Measurements from ENCODE around the gene PSMC5. TPM values are rescaled to one million over a fixed set of nuclear protein-coding genes. Genes with fewer than 3 reads are reported as not detected.

PSMC5 gene
- total and polyA plus RNA-seq, 4 experiments from 2014 or later: 121 to 227 (median 155) TPM

DNA sequence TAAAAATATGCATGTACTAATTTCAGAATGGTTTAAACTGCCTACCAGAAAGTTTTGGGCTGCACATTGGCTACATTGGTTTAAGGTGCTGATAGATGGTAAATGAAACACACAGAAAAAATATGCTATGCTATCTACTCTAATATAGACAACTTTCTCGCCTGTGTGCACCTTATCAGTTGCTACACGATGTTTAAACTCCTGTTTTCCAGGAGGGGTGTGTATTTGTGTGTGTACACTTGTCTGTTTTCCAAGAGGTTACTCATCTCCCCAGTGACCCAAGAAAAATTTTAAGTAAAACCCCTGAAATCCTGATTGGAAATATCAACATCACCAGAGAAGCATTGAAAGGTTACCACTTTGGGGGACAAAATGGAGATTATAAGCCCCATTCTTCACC lies 21.6 kb upstream of the PSMC5 start:
- DNase-seq: no peak
- Histone ChIP-seq H3K9me3 (ENCODE audit: control insufficient read depth in 1 of 2, low read length in 2 of 2) (no peaks in the 10 kb centered on the region), H3K27me3 (ENCODE audit: insufficient read depth, low read length) (no peaks in the 10 kb centered on the region), H3K4me3 (ENCODE audit: low read length in 2 of 2) (no peak overlapping the region), H3K4me1 (ENCODE audit: insufficient read depth, low read length) (no peaks in the 10 kb centered on the region), H3K36me3 (ENCODE audit: insufficient read depth, low read length) (peaks cover 70% of the 10 kb centered on the region), H3K27ac (ENCODE audit: low read depth, low read length) (no peak overlapping the region)
- Mint-ChIP-seq H3K4me1 (peaks cover 0 to 3% (median 0%) of the 10 kb centered on the region in 4 donors), H3K4me3 (no peak overlapping the region), H3K9me3 (no peaks in the 10 kb centered on the region), H3K36me3 (peaks cover 56 to 74% of the 10 kb centered on the region in 2 donors), H3K27me3 (no peaks in the 10 kb centered on the region), H3K27ac (peak overlapping the region in 2 of 7 donors; percentile 48 to 65)
- ChIA-PET POLR2A (ENCODE audit: partially characterized antibody) (interaction anchor here (1.4 kb wide), 1 partner anchor 13 kb away, joined by 4 read pairs; no protein-coding TSS in a partner anchor), CTCF (ENCODE audit: partially characterized antibody) (no interaction called here)
- intact Hi-C loops (cut with micrococcal nuclease): no loop called here

GRCh38 chr17:63809970-63810369 lies 17.3 kb upstream of the PSMC5 start:
- ChIA-PET CTCF (ENCODE audit: partially characterized antibody) (interaction anchor here (0.7 to 1.7 kb wide), 5 partner anchors 19 to 383 kb away, joined by 3 to 4 read pairs (median 4); no protein-coding TSS in a partner anchor), POLR2A (ENCODE audit: partially characterized antibody) (interaction anchor here (1.2 to 1.8 kb wide), 2 partner anchors 11 to 35 kb away, joined by 3 to 5 read pairs; partner anchors contain the start of gene DDX42)
- no peaks in the 10 kb centered on the region for H3K9me3 ChIP-seq (ENCODE audit: control insufficient read depth in 1 of 2, low read length in 2 of 2)
- Mint-ChIP-seq H3K27ac (peak overlapping the region in 4 of 7 donors; percentile 15 to 71 (median 53)), H3K4me3 (no peak overlapping the region), H3K4me1 (peaks cover 0 to 1% (median 0%) of the 10 kb centered on the region in 4 donors), H3K9me3 (no peaks in the 10 kb centered on the region), H3K27me3 (no peaks in the 10 kb centered on the region), H3K36me3 (peaks cover 66 to 87% of the 10 kb centered on the region in 2 donors)
- H3K27me3 ChIP-seq (ENCODE audit: insufficient read depth, low read length): no peaks in the 10 kb centered on the region
- H3K4me1 ChIP-seq (ENCODE audit: insufficient read depth, low read length): no peaks in the 10 kb centered on the region
- DNase-seq: no peak
- H3K27ac ChIP-seq (ENCODE audit: low read depth, low read length): no peak overlapping the region
- peaks cover 85% of the 10 kb centered on the region for H3K36me3 ChIP-seq (ENCODE audit: insufficient read depth, low read length)
- intact Hi-C loops (cut with micrococcal nuclease): no loop called here
- no peak overlapping the region for H3K4me3 ChIP-seq (ENCODE audit: low read length in 2 of 2)

DNA sequence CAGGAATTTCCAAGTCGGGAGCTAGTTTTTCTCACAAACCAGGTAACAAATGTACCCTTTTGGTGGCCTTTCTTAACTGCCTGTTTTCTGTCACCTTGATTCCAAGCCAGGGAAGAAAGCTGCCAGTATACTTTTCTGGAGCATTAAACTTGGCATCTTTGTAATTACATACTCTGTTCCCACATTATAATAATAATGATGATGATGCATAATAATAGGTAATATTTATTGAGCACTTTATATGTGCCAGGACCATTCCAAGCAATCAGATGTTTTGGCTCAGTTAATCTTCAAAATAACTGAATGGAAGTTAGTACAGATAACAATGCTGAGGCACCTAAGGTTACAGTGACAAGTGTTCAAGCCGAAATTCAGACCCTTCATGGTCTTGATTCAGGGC lies 11.1 kb upstream of the PSMC5 start:
- POLR2A ChIA-PET (ENCODE audit: partially characterized antibody): no interaction called here

DNA sequence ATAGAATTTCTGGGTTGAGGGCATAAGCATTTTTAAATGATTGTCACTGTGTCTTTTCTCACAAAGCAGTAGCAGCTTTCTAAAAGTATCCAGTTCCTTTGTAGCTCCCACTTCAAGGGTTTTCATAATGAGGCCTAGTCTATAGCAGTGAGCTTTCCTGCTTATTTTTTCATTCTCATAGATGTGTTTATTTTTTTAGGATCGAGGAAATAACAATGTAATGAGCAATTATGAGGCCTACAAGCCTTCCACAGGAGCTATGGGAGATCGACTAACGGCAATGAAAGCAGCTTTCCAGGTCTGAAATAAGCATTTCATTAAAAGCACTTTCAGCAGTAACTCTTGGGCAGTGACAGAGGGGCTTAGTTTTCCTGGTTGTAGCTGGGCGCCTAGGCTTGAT lies 10.6 kb upstream of the PSMC5 start:
- H3K36me3 ChIP-seq (ENCODE audit: insufficient read depth, low read length): peaks cover 91% of the 10 kb centered on the region
- no peaks in the 10 kb centered on the region for H3K9me3 ChIP-seq (ENCODE audit: control insufficient read depth in 1 of 2, low read length in 2 of 2)
- ChIA-PET POLR2A (ENCODE audit: partially characterized antibody) (no interaction called here), CTCF (ENCODE audit: partially characterized antibody) (interaction anchor here (1.1 kb wide), 1 partner anchor 10 kb away, joined by 3 read pairs; no protein-coding TSS in a partner anchor)
- H3K27me3 Mint-ChIP-seq: no peaks in the 10 kb centered on the region
- H3K36me3 Mint-ChIP-seq: peaks cover 54 to 93% of the 10 kb centered on the region in 2 donors
- no peak overlapping the region for H3K4me3 Mint-ChIP-seq
- peaks cover 5 to 9% (median 6%) of the 10 kb centered on the region in 4 donors for H3K4me1 Mint-ChIP-seq
- intact Hi-C loops (cut with micrococcal nuclease): no loop called here
- no peaks in the 10 kb centered on the region for H3K9me3 Mint-ChIP-seq
- no peak overlapping the region for H3K27ac ChIP-seq (ENCODE audit: low read depth, low read length)
- no peak for DNase-seq
- peak overlapping the region in 1 of 7 donors; percentile 10 for H3K27ac Mint-ChIP-seq
- H3K4me1 ChIP-seq (ENCODE audit: insufficient read depth, low read length): peaks cover 9% of the 10 kb centered on the region
- no peaks in the 10 kb centered on the region for H3K27me3 ChIP-seq (ENCODE audit: insufficient read depth, low read length)
- H3K4me3 ChIP-seq (ENCODE audit: low read length in 2 of 2): no peak overlapping the region

More for the DNA sequence above, 11.1 kb upstream of the PSMC5 start:
- no peaks in the 10 kb centered on the region for H3K27me3 ChIP-seq (ENCODE audit: insufficient read depth, low read length)
- H3K4me1 ChIP-seq (ENCODE audit: insufficient read depth, low read length): peaks cover 9% of the 10 kb centered on the region
- Mint-ChIP-seq H3K4me3 (no peak overlapping the region), H3K27me3 (no peaks in the 10 kb centered on the region), H3K27ac (peak overlapping the region in 3 of 7 donors; percentile 32 to 46 (median 35)), H3K9me3 (no peaks in the 10 kb centered on the region), H3K4me1 (peaks cover 4 to 9% (median 5%) of the 10 kb centered on the region in 4 donors), H3K36me3 (peaks cover 55 to 93% of the 10 kb centered on the region in 2 donors)
- no peak overlapping the region for H3K4me3 ChIP-seq (ENCODE audit: low read length in 2 of 2)
- peaks cover 91% of the 10 kb centered on the region for H3K36me3 ChIP-seq (ENCODE audit: insufficient read depth, low read length)
- CTCF ChIA-PET (ENCODE audit: partially characterized antibody): interaction anchor here (1.1 kb wide), 1 partner anchor 10 kb away, joined by 3 read pairs; no protein-coding TSS in a partner anchor
- DNase-seq: no peak
- intact Hi-C loops (cut with micrococcal nuclease): no loop called here
- H3K27ac ChIP-seq (ENCODE audit: low read depth, low read length): no peak overlapping the region
- H3K9me3 ChIP-seq (ENCODE audit: control insufficient read depth in 1 of 2, low read length in 2 of 2): no peaks in the 10 kb centered on the region

GRCh38 chr17:63817736-63818385 lies 9.4 kb upstream of the PSMC5 start:
- Mint-ChIP-seq H3K36me3 (peaks cover 53 to 94% of the 10 kb centered on the region in 2 donors), H3K27me3 (no peaks in the 10 kb centered on the region), H3K9me3 (no peaks in the 10 kb centered on the region), H3K4me1 (peaks cover 9 to 15% (median 12%) of the 10 kb centered on the region in 4 donors), H3K4me3 (peak overlapping the region in 2 of 8 donors; percentile 15 to 50), H3K27ac (peak overlapping the region in 4 of 7 donors; percentile 15 to 88 (median 62))
- no peak overlapping the region for H3K27ac ChIP-seq (ENCODE audit: low read depth, low read length)
- H3K36me3 ChIP-seq (ENCODE audit: insufficient read depth, low read length): peaks cover 93% of the 10 kb centered on the region
- H3K27me3 ChIP-seq (ENCODE audit: insufficient read depth, low read length): no peaks in the 10 kb centered on the region
- H3K4me3 ChIP-seq (ENCODE audit: low read length in 2 of 2): no peak overlapping the region
- H3K4me1 ChIP-seq (ENCODE audit: insufficient read depth, low read length): peaks cover 9% of the 10 kb centered on the region
- ChIA-PET POLR2A (ENCODE audit: partially characterized antibody) (interaction anchor here (0.7 to 1.9 kb wide), 6 partner anchors 9 to 123 kb away, joined by 3 to 5 read pairs (median 4); partner anchors contain the start of genes CCDC47, DDX42 and PSMC5), CTCF (ENCODE audit: partially characterized antibody) (interaction anchor here (0.8 to 1.9 kb wide), 3 partner anchors 10 to 31 kb away, joined by 3 to 7 read pairs (median 5); no protein-coding TSS in a partner anchor)
- intact Hi-C loops (cut with micrococcal nuclease): no loop called here
- DNase-seq: no peak
- H3K9me3 ChIP-seq (ENCODE audit: control insufficient read depth in 1 of 2, low read length in 2 of 2): no peaks in the 10 kb centered on the region

GRCh38 chr17:63819131-63819530 lies 8.1 kb upstream of the PSMC5 start:
- Histone ChIP-seq H3K27me3 (ENCODE audit: insufficient read depth, low read length) (no peaks in the 10 kb centered on the region), H3K4me1 (ENCODE audit: insufficient read depth, low read length) (peaks cover 9% of the 10 kb centered on the region), H3K36me3 (ENCODE audit: insufficient read depth, low read length) (peaks cover 93% of the 10 kb centered on the region), H3K27ac (ENCODE audit: low read depth, low read length) (no peak overlapping the region), H3K4me3 (ENCODE audit: low read length in 2 of 2) (no peak overlapping the region), H3K9me3 (ENCODE audit: control insufficient read depth in 1 of 2, low read length in 2 of 2) (no peaks in the 10 kb centered on the region)
- Mint-ChIP-seq H3K4me1 (peaks cover 15 to 25% (median 16%) of the 10 kb centered on the region in 4 donors), H3K9me3 (no peaks in the 10 kb centered on the region), H3K27me3 (no peaks in the 10 kb centered on the region), H3K36me3 (peaks cover 56 to 93% of the 10 kb centered on the region in 2 donors), H3K4me3 (no peak overlapping the region), H3K27ac (peak overlapping the region in 3 of 7 donors; percentile 61 to 84 (median 66))
- intact Hi-C loops (cut with micrococcal nuclease): no loop called here
- POLR2A ChIA-PET (ENCODE audit: partially characterized antibody): interaction anchor here (1.0 to 2.2 kb wide), 5 partner anchors 12 to 45 kb away, joined by 3 to 9 read pairs (median 4); partner anchors contain the start of genes CCDC47 and DDX42
- CTCF ChIA-PET (ENCODE audit: partially characterized antibody): interaction anchor here (0.8 to 1.9 kb wide), 4 partner anchors 9 to 109 kb away, joined by 3 to 7 read pairs (median 4); no protein-coding TSS in a partner anchor
- no peak for DNase-seq

All from CD4-positive, alpha-beta memory T cell (primary cell).